C4-2B (cell line): ENCODE results near the gene AMBP.

Experiments used
- H3K27ac ChIP-seq: fragments of 450-650 bp; 2 replicates; pipeline ENCODE4 v1.5.1; 2017
- ZFX ChIP-seq: fragments of 450-650 bp; IDR thresholded peaks from 2 replicates; pipeline ENCODE4 v1.6.1; 2017
- TF ChIP-seq, protein P1 (sequence below): fragments of 450-650 bp; conservative IDR thresholded peaks from 2 replicates; pipeline ENCODE4 v1.5.1; 2017; ENCODE audit warnings: mild to moderate bottlenecking

The AMBP gene

DNA sequence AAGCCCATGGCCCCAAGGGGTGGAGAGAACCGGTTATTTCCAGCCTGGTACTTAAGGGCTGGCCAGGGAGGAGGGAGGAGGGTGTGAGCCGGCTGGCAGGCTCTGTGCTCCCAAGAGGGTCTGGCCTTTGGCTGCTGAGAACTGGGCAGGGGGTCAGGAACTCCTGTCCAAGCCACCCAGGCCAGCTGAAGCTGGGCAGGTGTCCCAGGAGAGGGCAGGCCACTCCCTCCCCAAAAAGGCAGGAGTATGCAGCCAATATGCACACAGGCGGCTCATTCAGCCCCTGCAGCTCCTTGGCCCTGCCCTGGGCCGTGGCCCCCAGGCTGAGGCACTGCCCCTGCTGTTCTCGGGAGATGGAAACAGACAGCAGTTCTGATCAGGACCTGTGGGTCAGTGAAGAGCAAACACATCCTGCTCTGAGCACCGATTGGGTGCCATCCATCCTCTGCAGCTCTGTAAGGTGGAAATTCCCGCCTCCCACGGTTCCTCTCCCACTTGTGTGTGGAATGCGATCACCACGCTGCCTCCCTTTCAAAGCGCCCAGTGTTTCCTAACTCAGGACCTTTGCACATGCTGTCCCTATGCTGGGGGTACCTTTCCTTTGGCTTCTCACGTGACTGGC, 38.1 kb upstream of the AMBP start:
- TF ChIP-seq, protein P1, sequence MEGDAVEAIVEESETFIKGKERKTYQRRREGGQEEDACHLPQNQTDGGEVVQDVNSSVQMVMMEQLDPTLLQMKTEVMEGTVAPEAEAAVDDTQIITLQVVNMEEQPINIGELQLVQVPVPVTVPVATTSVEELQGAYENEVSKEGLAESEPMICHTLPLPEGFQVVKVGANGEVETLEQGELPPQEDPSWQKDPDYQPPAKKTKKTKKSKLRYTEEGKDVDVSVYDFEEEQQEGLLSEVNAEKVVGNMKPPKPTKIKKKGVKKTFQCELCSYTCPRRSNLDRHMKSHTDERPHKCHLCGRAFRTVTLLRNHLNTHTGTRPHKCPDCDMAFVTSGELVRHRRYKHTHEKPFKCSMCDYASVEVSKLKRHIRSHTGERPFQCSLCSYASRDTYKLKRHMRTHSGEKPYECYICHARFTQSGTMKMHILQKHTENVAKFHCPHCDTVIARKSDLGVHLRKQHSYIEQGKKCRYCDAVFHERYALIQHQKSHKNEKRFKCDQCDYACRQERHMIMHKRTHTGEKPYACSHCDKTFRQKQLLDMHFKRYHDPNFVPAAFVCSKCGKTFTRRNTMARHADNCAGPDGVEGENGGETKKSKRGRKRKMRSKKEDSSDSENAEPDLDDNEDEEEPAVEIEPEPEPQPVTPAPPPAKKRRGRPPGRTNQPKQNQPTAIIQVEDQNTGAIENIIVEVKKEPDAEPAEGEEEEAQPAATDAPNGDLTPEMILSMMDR = no peak
- no peak for TF ChIP-seq ZFX
- no peak overlapping the region for H3K27ac ChIP-seq

DNA sequence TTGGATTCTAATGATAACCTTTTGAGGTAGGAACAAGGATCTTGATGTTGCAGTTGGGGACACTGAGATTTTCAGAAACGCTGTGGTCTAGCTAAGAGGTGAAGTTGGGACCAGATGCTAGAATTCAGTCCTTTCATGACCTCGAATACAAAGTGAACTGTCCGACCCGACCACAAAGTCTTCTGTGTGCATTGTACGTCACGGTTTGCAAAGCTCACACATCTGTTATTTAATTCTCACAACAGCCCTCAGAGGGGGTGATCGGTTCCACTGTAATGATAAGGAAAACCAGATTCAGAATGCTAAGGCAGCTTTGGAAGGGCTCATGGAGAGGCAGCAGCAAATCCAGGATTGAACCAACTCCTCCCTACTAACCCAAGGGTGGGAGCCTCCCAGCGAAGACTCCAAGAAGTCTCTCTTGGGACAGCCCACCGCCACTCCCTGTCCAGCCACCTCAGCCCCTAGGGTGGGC, 37.6 kb upstream of the AMBP start:
- TF ChIP-seq, protein P1 = no peak
- no peak for TF ChIP-seq ZFX
- no peak overlapping the region for H3K27ac ChIP-seq

DNA sequence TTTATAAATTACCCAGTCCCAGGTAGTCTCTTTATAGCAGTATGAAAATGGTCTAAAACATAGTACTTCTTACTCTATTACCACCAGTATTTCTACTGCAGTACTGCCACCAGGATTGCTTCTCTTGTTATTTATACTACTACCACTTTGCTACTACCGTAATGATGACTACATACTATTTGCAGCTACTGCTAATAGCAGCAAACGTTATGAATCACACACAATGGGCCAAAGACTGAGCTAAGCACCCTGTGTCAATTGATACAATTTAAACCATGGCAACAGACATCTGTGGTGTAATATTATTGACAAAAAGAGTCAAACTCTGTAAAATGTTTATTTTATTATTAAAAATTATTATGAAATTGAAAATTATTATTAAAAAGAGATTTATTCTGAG, 36.3 kb upstream of the AMBP start:
- no peak for TF ChIP-seq ZFX
- TF ChIP-seq, protein P1 = no peak
- no peak overlapping the region for H3K27ac ChIP-seq

DNA sequence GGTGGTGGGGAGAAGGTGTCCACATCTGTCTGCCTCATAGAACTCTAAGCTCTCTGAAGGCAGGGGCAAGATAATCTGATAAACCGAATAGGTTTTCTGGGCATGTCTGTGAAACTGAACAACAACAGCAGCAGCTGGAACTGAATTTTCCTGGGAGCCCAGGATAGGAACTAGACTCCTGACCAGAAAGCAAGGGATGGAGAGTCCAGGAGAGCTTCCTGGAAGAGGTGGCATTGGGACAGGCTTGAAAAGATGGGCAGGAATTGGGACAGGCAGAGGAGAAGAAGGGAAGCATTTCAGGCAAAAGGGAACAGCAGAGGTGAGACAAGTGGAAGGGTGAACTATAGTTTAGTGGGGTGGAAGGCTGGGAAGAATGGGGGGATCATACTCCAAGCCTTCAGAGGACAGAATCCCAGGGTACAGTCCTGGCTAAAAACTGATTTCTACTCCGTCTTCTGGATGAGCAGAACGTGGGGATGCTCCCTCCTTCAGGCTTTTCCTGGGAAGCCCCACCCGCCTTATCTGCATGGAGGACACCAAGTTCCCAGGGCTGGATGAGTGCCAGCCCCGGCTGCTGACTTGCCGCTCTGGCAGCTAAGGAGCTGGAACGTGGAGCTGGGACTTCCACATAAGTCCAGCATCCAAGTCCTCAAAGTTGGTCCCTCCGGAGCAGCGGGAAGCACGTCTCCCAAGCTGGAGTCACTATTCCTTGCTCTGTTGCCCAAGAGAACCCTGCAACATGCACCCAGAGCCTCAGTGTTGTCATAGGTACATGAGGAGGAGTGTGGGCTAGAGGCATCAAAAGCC, 34.9 kb upstream of the AMBP start:
- TF ChIP-seq, protein P1 = no peak
- no peak for TF ChIP-seq ZFX
- H3K27ac ChIP-seq = no peak overlapping the region

DNA sequence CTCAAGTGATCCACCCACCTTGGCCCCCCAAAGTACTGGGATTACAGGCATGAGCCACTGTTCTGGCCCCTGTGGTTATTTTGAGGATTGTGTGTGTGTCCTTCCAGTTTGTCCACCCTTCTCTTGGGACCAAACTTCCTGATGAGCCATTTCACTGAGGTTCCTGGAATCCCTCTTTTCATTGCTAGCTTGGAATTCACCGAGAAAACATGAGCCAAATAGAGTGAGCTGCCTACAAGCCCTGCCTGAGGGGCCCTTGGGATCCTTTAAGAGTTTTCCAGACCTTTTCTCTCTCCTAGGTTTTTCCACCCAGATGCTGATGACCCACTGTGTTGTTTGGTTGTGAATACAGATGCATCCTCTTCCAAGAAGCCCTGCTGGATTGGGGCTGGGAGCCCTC, 34.2 kb upstream of the AMBP start:
- no peak for TF ChIP-seq ZFX
- TF ChIP-seq, protein P1 = no peak
- no peak overlapping the region for H3K27ac ChIP-seq

DNA sequence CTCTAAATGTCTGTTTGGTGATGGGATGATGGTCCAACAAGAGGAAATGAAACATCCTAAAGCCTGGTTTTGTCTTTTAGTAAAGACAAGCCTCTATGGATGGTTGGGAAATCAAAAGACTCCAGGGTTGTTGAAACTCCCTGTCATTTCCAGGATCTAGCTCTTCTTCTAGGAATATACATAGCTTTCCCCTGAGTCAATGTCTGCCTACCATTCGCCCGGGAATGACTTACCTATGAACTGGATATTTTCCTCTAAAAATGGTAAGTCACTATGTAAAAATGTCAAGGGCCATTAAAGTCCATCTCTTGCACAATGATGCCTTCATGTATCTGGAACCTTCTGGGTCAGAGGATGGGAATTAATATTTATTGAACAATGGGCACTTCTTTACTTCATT, 32.1 kb upstream of the AMBP start:
- TF ChIP-seq ZFX = no peak
- TF ChIP-seq, protein P1 = no peak
- no peak overlapping the region for H3K27ac ChIP-seq

DNA sequence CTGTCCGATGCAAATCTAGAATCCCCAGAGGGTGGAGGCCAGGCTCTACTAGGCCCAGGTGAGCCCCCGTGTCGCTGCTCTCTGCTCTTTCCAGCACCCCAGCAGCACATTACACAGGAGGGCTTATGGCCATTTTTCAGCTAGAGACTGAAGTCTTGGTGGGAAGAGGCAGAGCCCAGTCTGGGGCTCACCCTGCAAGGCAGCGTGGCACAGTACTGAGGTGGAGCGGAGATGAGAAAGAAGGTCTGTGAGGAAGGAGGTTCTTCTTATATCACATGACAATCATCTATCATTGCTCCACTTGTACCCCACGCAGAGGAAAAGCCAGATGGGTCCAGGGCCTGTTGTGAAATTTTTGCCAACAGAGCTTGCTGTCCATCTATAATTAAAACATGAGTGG, 31.0 kb upstream of the AMBP start:
- H3K27ac ChIP-seq = no peak overlapping the region
- TF ChIP-seq, protein P1 = no peak
- TF ChIP-seq ZFX = no peak
